Measurements from ENCODE around the gene SLC43A2. TPM values are rescaled to one million over a fixed set of nuclear protein-coding genes. Genes with fewer than 3 reads are reported as not detected.
A peak's percentile ranks its signal among the peaks of the same experiment; 100 is the strongest.

Gene SLC43A2
- total RNA-seq, 1 donor from 2014 or later, result 44.6 TPM

- no peaks in the 10 kb centered on the region for H3K9me3 ChIP-seq
- peak within 1 kb of the TSS; percentile 62 for H3K4me3 ChIP-seq
- TF ChIP-seq CTCF (IDR thresholded peaks at IDR 0.05), result no peak
- H3K27me3 ChIP-seq (ENCODE audit: low read depth), result no peaks in the 10 kb centered on the region
- intact Hi-C loops (cut with DNase I), result no loop called here
- H3K36me3 ChIP-seq, result peaks cover 7% of the 10 kb centered on the region
- H3K27ac ChIP-seq, result peak within 1 kb of the TSS; percentile 95
- H3K4me1 ChIP-seq, result peaks cover 61% of the 10 kb centered on the region
- ATAC-seq, result no peak
- DNase-seq, result peak; percentile 76
These were observed 16.9 kb upstream of the SLC43A2 start, which contains the start of gene SCARF1 for GRCh38 chr17:1645207-1646171. Gene SCARF1, minus strand, starts transcription at chr17:1645732. Its CDS starts 35 bp downstream, at chr17:1645697.

- Histone ChIP-seq H3K27ac (peak overlapping the region; percentile 95), H3K27me3 (ENCODE audit: low read depth) (no peaks in the 10 kb centered on the region), H3K4me3 (peak overlapping the region; percentile 62), H3K9me3 (no peaks in the 10 kb centered on the region), H3K36me3 (peaks cover 4% of the 10 kb centered on the region), H3K4me1 (peaks cover 61% of the 10 kb centered on the region)
- DNase-seq (no peak), ATAC-seq (no peak)
- no peak for TF ChIP-seq CTCF (IDR thresholded peaks at IDR 0.05)
- intact Hi-C loops (cut with DNase I), result no loop called here
These were observed 16.0 kb upstream of the SLC43A2 start for GRCh38 chr17:1644493-1645206.

- ATAC-seq (peak; percentile 42 to 65), DNase-seq (peak; percentile 74)
- Histone ChIP-seq H3K4me1 (peaks cover 61% of the 10 kb centered on the region), H3K27me3 (ENCODE audit: low read depth) (no peaks in the 10 kb centered on the region), H3K9me3 (no peaks in the 10 kb centered on the region), H3K27ac (peak overlapping the region; percentile 95), H3K36me3 (peaks cover 4% of the 10 kb centered on the region), H3K4me3 (peak overlapping the region; percentile 62)
- no peak for TF ChIP-seq CTCF (IDR thresholded peaks at IDR 0.05)
- intact Hi-C loops (cut with DNase I), result no loop called here
These were observed 15.4 kb upstream of the SLC43A2 start for GRCh38 chr17:1643999-1644492.

- Histone ChIP-seq H3K9me3 (no peaks in the 10 kb centered on the region), H3K4me3 (peak overlapping the region; percentile 62), H3K36me3 (peaks cover 9% of the 10 kb centered on the region), H3K27me3 (ENCODE audit: low read depth) (no peaks in the 10 kb centered on the region), H3K4me1 (peaks cover 59% of the 10 kb centered on the region), H3K27ac (peak overlapping the region; percentile 95)
- intact Hi-C loops (cut with DNase I), result no loop called here
- ATAC-seq (peak; percentile 61 to 63), DNase-seq (peak; percentile 89)
- peak; percentile 30 for TF ChIP-seq CTCF (IDR thresholded peaks at IDR 0.05)
These were observed 14.8 kb upstream of the SLC43A2 start for GRCh38 chr17:1643293-1643998.

GRCh38 chr17:1641065-1641403 lies 12.4 kb upstream of the SLC43A2 start:
- Histone ChIP-seq H3K4me3 (no peak overlapping the region), H3K9me3 (no peaks in the 10 kb centered on the region), H3K27me3 (ENCODE audit: low read depth) (no peaks in the 10 kb centered on the region), H3K36me3 (peaks cover 26% of the 10 kb centered on the region), H3K4me1 (peaks cover 35% of the 10 kb centered on the region), H3K27ac (peak overlapping the region; percentile 56)
- no peak for TF ChIP-seq CTCF (IDR thresholded peaks at IDR 0.05)
- intact Hi-C loops (cut with DNase I), result no loop called here
- DNase-seq, result no peak
- ATAC-seq, result no peak

Data from lower lobe of right lung (tissue), 2 donors.